Measurements from ENCODE around the gene GKN1.

GKN1 gene

DNA sequence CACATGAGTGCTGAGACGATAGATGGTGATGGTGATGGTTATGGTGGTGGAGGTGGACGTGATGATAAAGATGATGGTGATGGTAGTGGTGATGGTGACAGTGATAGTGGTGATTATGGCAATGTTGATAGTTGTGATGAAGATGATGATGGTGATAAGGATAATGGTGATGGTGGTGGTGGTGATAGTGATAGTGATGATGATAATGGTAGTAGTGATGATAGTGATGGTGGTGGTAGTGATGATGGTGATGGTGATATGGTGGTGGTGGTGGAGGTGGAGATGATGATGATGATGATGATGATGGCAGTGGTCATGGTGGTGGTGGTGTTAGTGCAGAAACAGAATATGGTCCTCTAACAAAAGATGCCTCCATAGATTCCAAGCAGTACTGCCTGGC is 48.8 kb downstream of the GKN1 start:
- no peak for DNase-seq
- in situ Hi-C loops (cut with MboI; ENCODE audit: low pct_unique_long_range_greater_than_20kb, low sequenced_read_pairs) = no loop called here

DNA sequence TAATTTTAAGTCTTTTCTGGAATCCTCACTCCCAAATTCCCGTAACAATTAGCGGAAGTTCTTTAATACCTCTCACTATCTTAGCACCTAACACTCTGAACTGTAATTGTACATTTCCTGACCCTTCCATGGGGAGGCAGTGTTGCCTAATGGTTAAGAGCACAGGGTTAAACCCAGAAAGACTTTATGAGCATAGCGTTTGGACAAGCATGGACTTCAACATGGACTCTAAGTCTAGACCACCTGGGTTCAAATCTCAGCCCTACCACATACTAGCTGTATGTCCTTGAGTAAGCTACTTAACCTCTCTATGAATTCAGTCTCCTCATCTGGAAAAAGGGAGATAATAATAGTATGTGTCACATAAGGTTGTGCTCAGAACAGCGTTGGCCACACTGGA is 51.6 kb downstream of the GKN1 start:
- peak; percentile 69 for DNase-seq
- in situ Hi-C loops (cut with MboI; ENCODE audit: low pct_unique_long_range_greater_than_20kb, low sequenced_read_pairs) = loop anchor here (25.0 kb wide), 1 partner anchor 261 kb away; no protein-coding TSS in a partner anchor

DNA sequence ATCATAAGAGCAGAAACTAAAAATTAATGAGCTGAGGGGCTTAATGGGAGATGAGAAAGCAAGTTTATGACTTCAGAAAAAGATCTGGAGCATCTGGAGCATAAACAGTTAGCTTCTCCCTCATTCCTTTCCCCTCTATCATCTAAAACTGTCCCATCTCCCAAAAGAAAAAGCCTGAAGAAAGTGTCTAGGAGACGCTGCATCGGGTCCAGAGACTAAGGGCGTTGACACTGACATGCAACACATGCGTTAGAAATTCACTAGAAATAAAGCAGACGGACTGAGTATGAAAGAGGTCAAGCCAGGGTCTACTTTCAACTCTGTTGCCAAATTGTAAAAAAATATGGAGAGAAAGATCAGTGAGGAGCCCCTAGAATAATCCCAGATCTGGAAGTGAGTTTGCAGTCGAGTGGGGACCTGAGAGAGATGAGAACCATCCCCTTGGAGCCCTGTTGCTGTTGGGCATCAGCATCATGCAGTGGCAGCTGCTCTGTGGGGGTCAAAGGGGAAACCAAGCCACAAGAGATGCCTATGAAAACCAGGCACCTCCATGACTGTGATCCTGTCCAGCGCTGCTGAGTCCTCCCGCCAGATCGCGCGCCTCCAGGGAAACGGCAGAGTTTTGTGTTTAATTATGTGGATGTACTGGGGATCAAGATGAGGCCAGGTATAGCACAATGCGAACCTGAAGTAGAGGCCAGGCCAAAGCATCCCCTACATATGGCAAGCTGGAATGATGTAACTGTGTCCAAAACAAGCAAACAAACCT is 52.4 kb downstream of the GKN1 start:
- DNase-seq = no peak
- in situ Hi-C loops (cut with MboI; ENCODE audit: low pct_unique_long_range_greater_than_20kb, low sequenced_read_pairs) = loop anchor here (25.0 kb wide), 1 partner anchor 260 kb away; no protein-coding TSS in a partner anchor

Measured in KBM-7 (cell line).